Measurements from ENCODE around the gene EYA3.
A peak's percentile ranks its signal among the peaks of the same experiment; 100 is the strongest.

Gene EYA3

DNA sequence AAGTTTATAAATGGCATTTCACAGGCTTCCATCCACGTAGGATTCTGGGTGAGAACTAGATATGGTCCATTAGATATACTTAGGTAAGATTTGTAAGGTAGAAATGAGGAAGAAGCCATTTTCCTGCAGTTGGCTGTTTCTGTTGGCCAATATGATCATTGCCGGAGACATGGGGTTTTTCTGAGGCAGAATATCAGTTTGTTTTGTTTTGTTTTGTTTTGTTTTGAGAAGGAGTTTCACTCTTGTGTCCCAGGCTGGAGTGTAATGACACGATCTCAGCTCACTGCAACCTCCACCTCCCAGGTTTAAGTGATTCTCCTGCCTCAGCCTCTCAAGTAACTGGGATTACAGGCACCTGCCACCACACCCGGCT is 8.7 kb upstream of the EYA3 start:
- TF ChIP-seq CTCF (IDR thresholded peaks at IDR 0.05) = no peak

DNA sequence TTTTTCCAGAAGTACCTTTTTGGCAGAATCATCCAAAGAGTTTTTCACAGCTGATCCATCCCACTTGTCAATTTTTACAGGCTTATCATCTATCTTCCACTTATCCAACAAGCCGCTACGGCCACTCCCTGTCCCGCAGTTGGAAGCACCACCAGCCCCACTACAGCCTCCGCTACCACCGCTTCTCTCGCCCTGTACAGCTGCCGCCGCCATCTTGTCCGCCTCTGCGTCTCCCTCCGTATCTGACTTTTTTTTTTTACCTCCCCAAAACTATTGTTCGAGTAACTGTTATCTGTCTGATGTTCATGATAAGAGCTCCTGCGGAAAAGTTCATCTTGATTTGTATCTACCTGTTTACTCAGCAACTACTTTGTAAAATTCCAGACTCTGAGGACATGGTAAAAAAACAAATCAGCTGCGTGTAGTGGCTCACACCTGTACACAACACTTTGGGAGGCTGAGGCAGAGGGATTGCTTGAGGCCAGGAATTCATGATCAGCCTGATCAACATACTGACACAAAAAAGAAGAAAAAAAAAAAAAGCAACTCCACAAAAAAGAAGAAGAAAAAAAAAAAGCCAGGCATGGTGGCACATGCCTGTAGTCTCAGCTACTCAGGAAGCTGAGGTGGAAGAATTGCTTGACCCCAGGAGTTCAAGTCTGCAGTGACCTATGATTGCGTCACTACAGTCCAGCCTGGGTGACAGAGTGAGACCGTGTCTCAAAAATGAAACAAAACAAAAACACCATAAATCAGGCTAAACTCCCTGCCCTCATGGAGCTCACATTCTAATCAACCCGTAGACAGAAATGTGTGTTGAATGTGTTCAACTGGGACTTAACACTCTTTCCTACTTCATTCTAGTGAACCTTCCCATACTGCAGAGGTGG is 8.0 kb upstream of the EYA3 start:
- TF ChIP-seq CTCF (IDR thresholded peaks at IDR 0.05) = no peak

- peak; percentile 91 for TF ChIP-seq CTCF (IDR thresholded peaks at IDR 0.05)
Observed at GRCh38 chr1:28091043-28091781, 2.8 kb upstream of the EYA3 start.

GRCh38 chr1:28087614-28088167 is 719 bp downstream of the EYA3 start:
- TF ChIP-seq CTCF (IDR thresholded peaks at IDR 0.05) = peak; percentile 40; the same call in 1 of the 2 replicates

GRCh38 chr1:28086651-28087050 is 1.8 kb downstream of the EYA3 start:
- no peak for TF ChIP-seq CTCF (IDR thresholded peaks at IDR 0.05)

DNA sequence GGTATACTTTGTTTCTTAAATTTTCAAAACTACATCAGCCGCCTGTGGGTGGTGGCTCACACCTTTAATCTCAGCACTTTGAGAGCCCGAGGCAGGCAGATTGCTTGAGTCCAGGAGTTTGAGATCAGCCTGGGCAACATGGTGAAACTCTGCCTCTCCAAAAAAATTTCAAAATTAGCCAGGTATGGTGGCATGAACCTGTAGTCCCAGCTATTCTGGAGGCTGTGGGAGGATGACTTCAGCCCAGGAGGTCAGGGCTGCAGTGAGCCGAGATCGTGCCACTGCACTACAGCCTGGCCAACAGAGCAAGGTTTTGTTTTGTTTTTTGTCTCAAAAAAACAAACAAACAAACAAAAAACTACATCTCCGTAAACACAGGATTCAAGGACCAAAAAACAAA is 3.3 kb downstream of the EYA3 start:
- TF ChIP-seq CTCF (IDR thresholded peaks at IDR 0.05) = no peak

GRCh38 chr1:28083876-28084275 is 4.5 kb downstream of the EYA3 start:
- TF ChIP-seq CTCF (IDR thresholded peaks at IDR 0.05) = no peak
